ENCODE results near the gene ANO6. TPM values are rescaled to one million over a fixed set of nuclear protein-coding genes. Genes with fewer than 3 reads are reported as not detected.

The ANO6 gene
- total RNA-seq, 3 donors from 2014 or later (not counting 1 experiment from before 2014, with no cell fraction given): 26.6 to 31.0 (median 30.4) TPM

DNA sequence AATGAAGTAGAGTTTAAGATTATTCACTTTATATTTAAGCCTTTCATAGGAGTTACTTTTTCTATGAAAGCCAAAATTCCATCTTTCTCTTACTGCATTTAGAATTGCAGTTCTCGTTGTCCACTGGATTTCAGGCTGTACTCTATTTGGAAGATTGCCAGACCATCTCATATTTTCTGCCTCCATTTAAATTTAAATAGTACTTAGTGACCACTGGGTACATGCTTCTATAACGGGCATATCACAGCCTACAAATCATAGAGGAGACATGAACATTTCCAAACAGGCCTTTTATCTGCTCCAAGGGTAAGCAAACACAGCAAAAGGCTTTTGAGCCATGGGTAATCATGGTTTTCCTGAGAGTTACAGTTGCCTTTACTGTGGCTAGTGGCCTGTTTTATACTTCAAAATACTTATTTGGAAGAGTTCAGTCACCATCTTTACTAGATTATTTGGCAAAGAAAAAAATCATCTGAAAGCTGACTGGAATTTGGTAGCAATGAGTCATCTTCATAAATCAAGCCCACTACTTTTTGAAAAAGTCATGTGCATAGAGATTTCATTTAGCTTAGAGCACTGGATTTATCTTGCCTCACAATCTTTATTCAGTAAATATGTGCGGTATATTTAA is 15.7 kb downstream of the ANO6 start:
- 100% methylated on average over 2 of the region's 3 CpGs for WGBS (ENCODE audit: insufficient coverage)
- intact Hi-C loops (cut with micrococcal nuclease): no loop called here

DNA sequence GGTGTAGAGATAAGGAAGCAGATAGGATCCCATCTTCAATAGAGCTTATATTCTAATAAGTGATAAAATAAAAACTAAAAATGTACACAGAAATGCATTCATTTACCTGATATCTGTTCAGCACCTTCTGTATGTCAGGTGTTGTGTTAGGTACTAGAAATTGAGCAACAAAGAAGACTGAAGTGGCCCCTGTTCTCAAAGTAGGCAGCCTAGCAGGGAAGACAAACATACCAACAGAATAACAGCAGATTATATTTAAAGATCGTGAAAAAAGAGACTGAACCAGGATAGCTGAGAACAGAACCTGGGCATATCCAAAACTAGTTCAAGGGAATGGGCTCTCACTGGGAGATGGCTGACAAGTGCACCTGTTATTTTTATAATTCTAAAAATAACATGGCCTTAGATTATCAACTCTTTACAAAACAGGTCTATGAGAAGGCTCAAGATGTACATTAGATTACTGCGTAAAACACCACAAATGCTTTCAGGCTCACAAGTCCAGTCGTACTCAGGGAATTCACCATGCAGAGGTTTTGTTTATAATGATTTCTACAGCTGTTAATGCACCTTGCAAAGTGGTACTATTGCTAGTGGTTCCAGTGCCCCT is 16.4 kb downstream of the ANO6 start:
- Histone ChIP-seq H3K36me3 (ENCODE audit: control insufficient read depth, insufficient read depth, low read length) (no peaks in the 10 kb centered on the region), H3K27me3 (ENCODE audit: control insufficient read depth, insufficient read depth, low read length) (no peaks in the 10 kb centered on the region), H3K9me3 (ENCODE audit: control insufficient read depth, insufficient read depth, low read length) (no peaks in the 10 kb centered on the region), H3K27ac (ENCODE audit: low read length) (no peak overlapping the region), H3K4me1 (ENCODE audit: control insufficient read depth, insufficient read depth, low read length) (no peaks in the 10 kb centered on the region), H3K4me3 (ENCODE audit: low read length) (no peak overlapping the region)
- Mint-ChIP-seq H3K27me3 (ENCODE audit: low read depth in 2 of 2) (no peaks in the 10 kb centered on the region), H3K4me1 (peaks cover 33 to 35% of the 10 kb centered on the region in 2 donors), H3K36me3 (no peaks in the 10 kb centered on the region), H3K4me3 (no peak overlapping the region), H3K27ac (no peak overlapping the region), H3K9me3 (no peaks in the 10 kb centered on the region)
- WGBS (ENCODE audit: insufficient coverage): 98% methylated on average over 3 of the region's 3 CpGs
- TF ChIP-seq, protein P1, sequence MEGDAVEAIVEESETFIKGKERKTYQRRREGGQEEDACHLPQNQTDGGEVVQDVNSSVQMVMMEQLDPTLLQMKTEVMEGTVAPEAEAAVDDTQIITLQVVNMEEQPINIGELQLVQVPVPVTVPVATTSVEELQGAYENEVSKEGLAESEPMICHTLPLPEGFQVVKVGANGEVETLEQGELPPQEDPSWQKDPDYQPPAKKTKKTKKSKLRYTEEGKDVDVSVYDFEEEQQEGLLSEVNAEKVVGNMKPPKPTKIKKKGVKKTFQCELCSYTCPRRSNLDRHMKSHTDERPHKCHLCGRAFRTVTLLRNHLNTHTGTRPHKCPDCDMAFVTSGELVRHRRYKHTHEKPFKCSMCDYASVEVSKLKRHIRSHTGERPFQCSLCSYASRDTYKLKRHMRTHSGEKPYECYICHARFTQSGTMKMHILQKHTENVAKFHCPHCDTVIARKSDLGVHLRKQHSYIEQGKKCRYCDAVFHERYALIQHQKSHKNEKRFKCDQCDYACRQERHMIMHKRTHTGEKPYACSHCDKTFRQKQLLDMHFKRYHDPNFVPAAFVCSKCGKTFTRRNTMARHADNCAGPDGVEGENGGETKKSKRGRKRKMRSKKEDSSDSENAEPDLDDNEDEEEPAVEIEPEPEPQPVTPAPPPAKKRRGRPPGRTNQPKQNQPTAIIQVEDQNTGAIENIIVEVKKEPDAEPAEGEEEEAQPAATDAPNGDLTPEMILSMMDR (IDR thresholded peaks at IDR 0.05): no peak
- ATAC-seq: no peak
- intact Hi-C loops (cut with micrococcal nuclease): no loop called here
- no peak for DNase-seq

More for the DNA sequence above, 15.7 kb downstream of the ANO6 start:
- H3K27me3 ChIP-seq (ENCODE audit: control insufficient read depth, insufficient read depth, low read length): no peaks in the 10 kb centered on the region
- no peaks in the 10 kb centered on the region for H3K36me3 ChIP-seq (ENCODE audit: control insufficient read depth, insufficient read depth, low read length)
- DNase-seq: no peak
- no peaks in the 10 kb centered on the region for H3K36me3 Mint-ChIP-seq
- no peak for ATAC-seq
- H3K27ac ChIP-seq (ENCODE audit: low read length): no peak overlapping the region
- H3K4me3 Mint-ChIP-seq: no peak overlapping the region
- no peaks in the 10 kb centered on the region for H3K4me1 ChIP-seq (ENCODE audit: control insufficient read depth, insufficient read depth, low read length)
- no peaks in the 10 kb centered on the region for H3K9me3 ChIP-seq (ENCODE audit: control insufficient read depth, insufficient read depth, low read length)
- H3K4me3 ChIP-seq (ENCODE audit: low read length): no peak overlapping the region
- H3K9me3 Mint-ChIP-seq: no peaks in the 10 kb centered on the region
- TF ChIP-seq, protein P1 (IDR thresholded peaks at IDR 0.05): no peak
- H3K27me3 Mint-ChIP-seq (ENCODE audit: low read depth in 2 of 2): no peaks in the 10 kb centered on the region
- H3K4me1 Mint-ChIP-seq: peaks cover 36 to 39% of the 10 kb centered on the region in 2 donors
- no peak overlapping the region for H3K27ac Mint-ChIP-seq

DNA sequence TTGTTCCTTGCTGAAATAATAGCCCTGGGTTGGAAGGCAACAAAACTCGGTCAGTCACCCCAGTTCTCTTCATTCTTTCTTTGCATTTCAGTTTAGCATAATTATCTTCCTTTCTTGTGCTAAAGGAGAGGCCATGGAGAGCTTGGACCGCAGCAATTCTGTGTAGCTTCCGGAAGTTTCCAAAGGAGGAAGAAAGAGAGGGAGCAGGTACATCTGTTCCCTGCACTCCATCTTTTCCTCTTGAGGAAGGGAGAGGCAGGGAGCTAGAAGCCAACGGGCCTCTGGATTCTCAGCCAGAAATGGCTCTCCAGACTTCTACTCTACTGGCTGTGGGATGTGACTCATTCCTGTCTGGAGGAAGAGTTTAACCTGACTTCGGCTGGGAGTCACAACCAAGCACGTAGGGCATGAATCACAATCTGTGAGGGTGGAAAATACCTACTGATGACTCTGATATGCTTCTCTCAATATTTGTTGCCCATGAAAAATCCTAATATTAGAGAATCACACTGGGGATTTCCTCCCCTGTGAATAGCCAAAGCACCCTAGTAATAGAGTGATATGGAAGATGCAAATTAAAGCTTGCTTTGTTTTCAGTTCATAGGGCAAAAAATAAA is 17.0 kb downstream of the ANO6 start:
- H3K36me3 Mint-ChIP-seq: no peaks in the 10 kb centered on the region
- H3K4me1 ChIP-seq (ENCODE audit: control insufficient read depth, insufficient read depth, low read length): no peaks in the 10 kb centered on the region
- no peaks in the 10 kb centered on the region for H3K27me3 ChIP-seq (ENCODE audit: control insufficient read depth, insufficient read depth, low read length)
- ATAC-seq (no peak), DNase-seq (no peak)
- TF ChIP-seq, protein P1 (IDR thresholded peaks at IDR 0.05): no peak
- no peaks in the 10 kb centered on the region for H3K36me3 ChIP-seq (ENCODE audit: control insufficient read depth, insufficient read depth, low read length)
- H3K27ac ChIP-seq (ENCODE audit: low read length): no peak overlapping the region
- WGBS (ENCODE audit: insufficient coverage): 89% methylated on average over 3 of the region's 6 CpGs
- H3K4me1 Mint-ChIP-seq: peaks cover 27 to 29% of the 10 kb centered on the region in 2 donors
- no peak overlapping the region for H3K4me3 Mint-ChIP-seq
- no peaks in the 10 kb centered on the region for H3K9me3 ChIP-seq (ENCODE audit: control insufficient read depth, insufficient read depth, low read length)
- no peaks in the 10 kb centered on the region for H3K27me3 Mint-ChIP-seq (ENCODE audit: low read depth in 2 of 2)
- intact Hi-C loops (cut with micrococcal nuclease): no loop called here
- no peak overlapping the region for H3K27ac Mint-ChIP-seq
- no peaks in the 10 kb centered on the region for H3K9me3 Mint-ChIP-seq
- H3K4me3 ChIP-seq (ENCODE audit: low read length): no peak overlapping the region
